Stomach (tissue), 9 donors: ENCODE data around the gene DNAJB1. TPM values are rescaled to one million over a fixed set of nuclear protein-coding genes. Genes with fewer than 3 reads are reported as not detected.
A peak's percentile ranks its signal among the peaks of the same experiment; 100 is the strongest.

Experiments used
- DNase-seq, 2 donors: peaks; one replicate each; pipeline versions ENCODE4 v3.0.0 to v3.0.0-alpha.2; 2013 to 2019
- H3K27ac ChIP-seq, 5 donors: fragments of 200-600 bp in 4 of 5; sonication (generic) in 4 of 5; one replicate each; pipeline ENCODE4 v1.5.1; 2013 to 2019; ENCODE audit warnings: mild to moderate bottlenecking in 1 of 5, moderate library complexity in 1 of 5
- H3K27me3 ChIP-seq, 3 donors: fragments of 200-600 bp; sonication (generic); one replicate each; pipeline ENCODE4 v1.5.1; 2017 to 2019; ENCODE audit warnings: mixed run types in 1 of 3
- H3K36me3 ChIP-seq, 4 donors: fragments of 200-600 bp; sonication (generic); 1 replicate in 3 of 4; 2 replicates in 1 of 4; pipeline ENCODE4 v1.5.1; 2016 to 2019
- H3K4me1 ChIP-seq, 4 donors: fragments of 200-600 bp; sonication (generic); one replicate each; pipeline ENCODE4 v1.5.1; 2016 to 2019
- H3K4me3 ChIP-seq, 4 donors: fragments of 200-600 bp; sonication (generic) in 3 of 4; one replicate each; pipeline ENCODE4 v1.5.1; 2016 to 2019; ENCODE audit warnings: mild to moderate bottlenecking in 1 of 4
- H3K9me3 ChIP-seq, 4 donors: fragments of 200-600 bp; sonication (generic); one replicate each; pipeline ENCODE4 v1.5.1; 2016 to 2019
- CTCF ChIP-seq, 7 experiments: fragments of 450-650 bp in 4 of 7; fragments of 200-600 bp in 3 of 7; sonication (generic) in 3 of 7; IDR thresholded peaks; one replicate each; pipeline ENCODE4 v1.5.1; 2016 to 2019; ENCODE audit warnings: antibody characterized with exemption in 7 of 7, control low read depth in 2 of 7, mild to moderate bottlenecking in 1 of 7
- EP300 ChIP-seq: sonication (generic); formaldehyde crosslinking; IDR thresholded peaks from one replicate; pipeline ENCODE4 v1.6.1; 2017; ENCODE audit warnings: antibody characterized with exemption
- POLR2A ChIP-seq, 4 donors: fragments of 450-650 bp; IDR thresholded peaks; one replicate each; pipeline ENCODE4 v1.6.1; 2016; ENCODE audit warnings: antibody characterized with exemption in 4 of 4, control low read depth in 2 of 4, mild to moderate bottlenecking in 1 of 4, moderate library complexity in 1 of 4
- POLR2AphosphoS5 ChIP-seq, 3 donors: sonication (generic); formaldehyde crosslinking; IDR thresholded peaks; one replicate each; pipeline ENCODE4 v1.6.1; 2016; ENCODE audit warnings: antibody characterized with exemption in 3 of 3
- WGBS, 5 donors: extraction: QIAGEN DNeasy Blood & Tissue Kit in 3 of 5; methylation state at CpG; one replicate each; pipeline versions ENCODE4 v1.1.5 to v1.1.7; 2013 to 2018; 5-methylcytosine and 5-hydroxymethylcytosine counted together
- intact Hi-C: fragments of 100-400 bp; cut with DNase I; formaldehyde crosslinking; loops from one replicate; pipeline ENCODE4 v1.15.1; 2023; ENCODE audit warnings: low total_unique reads
- polyA plus RNA-seq, 3 donors: library from polyadenylated mRNA; stranded (reverse); fragments of 200-250 nt; gene quantifications; one replicate each; pipeline ENCODE4 v1.2.3, GENCODE V29; 2013
- total RNA-seq, 5 donors: library from RNA; depleted of rRNA; stranded (reverse); fragments of >200 nt; gene quantifications; one replicate each; pipeline versions ENCODE4 v1.1.0 to v1.2.3, GENCODE V29; 2014 to 2016
- donor health status: healthy with polysubstance abuse.
- donor health status: Bipolar disorder and iron deficiency.
- donor health status: healthy.

DNAJB1 gene
- total and polyA plus RNA-seq, 8 donors: 9.9 to 85.8 (median 50.4) TPM

GRCh38 chr19:14482172-14482941, 35.8 kb downstream of the DNAJB1 start:
- no peak overlapping the region for H3K4me3 ChIP-seq
- H3K27me3 ChIP-seq: no peaks in the 10 kb centered on the region
- intact Hi-C loops: no loop called here
- TF ChIP-seq POLR2A (IDR thresholded peaks at IDR 0.05) (no peak), CTCF (IDR thresholded peaks at IDR 0.05) (no peak), EP300 (no peak), POLR2AphosphoS5 (IDR thresholded peaks at IDR 0.05) (no peak)
- no peaks in the 10 kb centered on the region for H3K9me3 ChIP-seq
- peaks cover 5 to 21% (median 11%) of the 10 kb centered on the region in 4 donors for H3K4me1 ChIP-seq
- 91 to 95% (median 93%) methylated on average over 9 to 18 of the region's 18 CpGs for WGBS, 5 donors
- H3K27ac ChIP-seq: no peak overlapping the region
- no peak for DNase-seq
- peaks cover 22 to 86% (median 78%) of the 10 kb centered on the region in 4 donors for H3K36me3 ChIP-seq

- 73 to 90% (median 84%) methylated on average over 5 of the region's 5 CpGs for WGBS, 5 donors
- H3K27ac ChIP-seq: peak overlapping the region in 1 of 5 donors; percentile 2
- no peaks in the 10 kb centered on the region for H3K9me3 ChIP-seq
- no peak overlapping the region for H3K4me3 ChIP-seq
- peaks cover 25 to 79% (median 73%) of the 10 kb centered on the region in 4 donors for H3K36me3 ChIP-seq
- TF ChIP-seq POLR2AphosphoS5 (IDR thresholded peaks at IDR 0.05) (no peak), CTCF (IDR thresholded peaks at IDR 0.05) (no peak), EP300 (no peak), POLR2A (IDR thresholded peaks at IDR 0.05) (no peak)
- DNase-seq: no peak
- H3K4me1 ChIP-seq: peaks cover 22 to 38% (median 27%) of the 10 kb centered on the region in 4 donors
- intact Hi-C loops: no loop called here
- peaks cover 0 to 9% (median under 1%) of the 10 kb centered on the region in 3 donors for H3K27me3 ChIP-seq
Observed at GRCh38 chr19:14480700-14481079, 37.5 kb downstream of the DNAJB1 start.

GRCh38 chr19:14479975-14480699, 38.1 kb downstream of the DNAJB1 start:
- TF ChIP-seq POLR2AphosphoS5 (IDR thresholded peaks at IDR 0.05) (no peak), EP300 (no peak), CTCF (IDR thresholded peaks at IDR 0.05) (peak in 5 of 7 experiments; percentile 42 to 86 (median 77))
- Histone ChIP-seq H3K9me3 (no peaks in the 10 kb centered on the region), H3K27ac (peak overlapping the region in 2 of 5 donors; percentile 2 to 44), H3K4me3 (no peak overlapping the region), H3K27me3 (peaks cover 0 to 14% (median 6%) of the 10 kb centered on the region in 3 donors), H3K36me3 (peaks cover 25 to 74% (median 69%) of the 10 kb centered on the region in 4 donors), H3K4me1 (peaks cover 27 to 44% (median 32%) of the 10 kb centered on the region in 4 donors)
- intact Hi-C loops: no loop called here
- 52 to 78% (median 64%) methylated on average over 21 to 43 of the region's 43 CpGs for WGBS, 5 donors
- peak; percentile 55 to 77 for DNase-seq

- 81 to 94% (median 89%) methylated on average over 14 of the region's 14 CpGs for WGBS, 5 donors
- Histone ChIP-seq H3K27ac (peak overlapping the region in 2 of 5 donors; percentile 2 to 44), H3K27me3 (peaks cover 0 to 21% (median 8%) of the 10 kb centered on the region in 3 donors), H3K4me3 (no peak overlapping the region), H3K36me3 (peaks cover 25 to 67% (median 65%) of the 10 kb centered on the region in 4 donors), H3K4me1 (peaks cover 34 to 51% (median 39%) of the 10 kb centered on the region in 4 donors), H3K9me3 (no peaks in the 10 kb centered on the region)
- no peak for DNase-seq
- TF ChIP-seq CTCF (IDR thresholded peaks at IDR 0.05): no peak
- TF ChIP-seq EP300: no peak
- no peak for TF ChIP-seq POLR2AphosphoS5 (IDR thresholded peaks at IDR 0.05)
- no peak for TF ChIP-seq POLR2A (IDR thresholded peaks at IDR 0.05)
- intact Hi-C loops: no loop called here
Observed at GRCh38 chr19:14479309-14479974, 38.8 kb downstream of the DNAJB1 start.
